ENCODE results near the gene HERPUD1. TPM values are rescaled to one million over a fixed set of nuclear protein-coding genes. Genes with fewer than 3 reads are reported as not detected.

HERPUD1 gene
- total and polyA plus RNA-seq, 2 of the 8 experiments (the other 6 are each of a cell fraction or from before 2014, with no cell fraction given), result 23.3 to 34.7 TPM

DNA sequence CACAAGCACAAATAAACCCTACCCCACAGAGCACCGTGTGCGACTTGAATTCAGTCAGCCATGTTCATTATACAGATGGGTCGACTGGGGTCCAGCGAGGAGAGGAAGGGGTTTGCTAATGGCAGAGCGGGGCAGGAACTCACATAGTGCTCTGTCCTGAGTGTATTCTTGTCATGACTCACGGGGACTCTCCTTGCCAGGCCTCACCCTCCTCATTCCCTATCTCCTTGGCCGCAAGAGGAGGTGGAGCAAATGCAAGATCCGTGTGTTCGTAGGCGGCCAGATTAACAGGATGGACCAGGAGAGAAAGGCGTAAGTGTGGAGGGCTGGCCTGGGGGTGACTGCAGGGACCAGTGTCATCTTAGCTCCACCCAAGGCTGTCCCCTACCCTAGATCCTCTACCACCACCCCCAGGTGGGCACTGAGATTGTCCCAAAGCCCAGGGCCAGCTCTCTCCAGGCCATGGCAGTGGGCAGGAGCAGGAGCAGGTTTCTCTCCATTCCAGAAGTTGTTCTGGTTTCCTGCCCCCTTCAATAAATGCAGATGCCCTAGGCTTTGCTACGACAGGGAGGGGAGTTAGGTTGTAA, 37.5 kb upstream of the HERPUD1 start:
- Histone ChIP-seq H3K9me3 (ENCODE audit: insufficient read depth in 2 of 2, low read depth in 1 of 2, low read length in 1 of 2) (no peaks in the 10 kb centered on the region), H3K4me2 (ENCODE audit: insufficient read depth in 1 of 2, low read depth in 2 of 2, low read length in 2 of 2) (no peak overlapping the region), H2AFZ (ENCODE audit: low read length) (peak overlapping the region; percentile 75; the same call in 1 of the 2 replicates), H3K23me2 (ENCODE audit: low read depth, low read length) (no peaks in the 10 kb centered on the region), H2AK5ac (ENCODE audit: low read depth, low read length) (no peak overlapping the region), H2BK20ac (ENCODE audit: low read length) (no peak overlapping the region), H2BK5ac (ENCODE audit: low read depth, low read length) (no peak overlapping the region), H3K79me1 (ENCODE audit: low read depth, low read length) (no peaks in the 10 kb centered on the region), H3K18ac (ENCODE audit: extremely low read depth, low read length) (no peak overlapping the region), H2BK15ac (ENCODE audit: low read length) (no peak overlapping the region), H4K91ac (replicated peaks; ENCODE audit: insufficient read length, low read length) (no peak overlapping the region), H4K8ac (ENCODE audit: extremely low read depth, insufficient read depth, low read length) (no peak overlapping the region), H3K23ac (ENCODE audit: insufficient read length) (no peak overlapping the region), H3K27me3 (replicated peaks in 1 of 4; ENCODE audit: control insufficient read depth in 3 of 4, extremely low read depth in 1 of 4, insufficient read depth in 3 of 4, low read length in 3 of 4) (no peaks in the 10 kb centered on the region), H3K9ac (replicated peaks in 1 of 4; ENCODE audit: extremely low read depth in 1 of 4, low read depth in 3 of 4, low read length in 3 of 4) (no peak overlapping the region), H4K5ac (ENCODE audit: insufficient read length, low read depth, low read length) (no peak overlapping the region), H3K36me3 (ENCODE audit: control insufficient read depth in 2 of 4, insufficient read depth in 4 of 4, low read length in 3 of 4) (no peaks in the 10 kb centered on the region), H3K56ac (replicated peaks; ENCODE audit: insufficient read length, low read depth, low read length) (no peak overlapping the region), H3K4me3 (ENCODE audit: extremely low read depth in 1 of 4, insufficient read depth in 2 of 4, low read depth in 3 of 4, low read length in 4 of 4) (no peak overlapping the region), H4K20me1 (replicated peaks in 1 of 2; ENCODE audit: control insufficient read depth in 1 of 2, insufficient read depth in 2 of 2, low read length in 2 of 2) (no peaks in the 10 kb centered on the region), H3K79me2 (ENCODE audit: control insufficient read depth in 1 of 2, insufficient read depth in 2 of 2, low read length in 2 of 2) (no peaks in the 10 kb centered on the region), H3K27ac (ENCODE audit: low read depth, low read length) (no peak overlapping the region), H3K14ac (ENCODE audit: insufficient read length) (no peak overlapping the region), H3K4ac (replicated peaks; ENCODE audit: insufficient read length, low read depth, low read length) (no peak overlapping the region), H2BK12ac (ENCODE audit: low read depth, low read length) (no peak overlapping the region), H2BK120ac (replicated peaks; ENCODE audit: low read depth, low read length) (no peak overlapping the region), H3K4me1 (replicated peaks in 1 of 4; ENCODE audit: control insufficient read depth in 3 of 4, insufficient read depth in 4 of 4, low read length in 3 of 4) (no peaks in the 10 kb centered on the region)
- 92% methylated on average over 12 of the region's 12 CpGs; no CpG with 5 or more reads in 1 of the 2 experiments for WGBS, 2 experiments (ENCODE audit: extremely low coverage in 1 of 2, insufficient coverage in 1 of 2, insufficient read length in 1 of 2, insufficient replicate concordance in 2 of 2, low coverage in 1 of 2, low lambda C conversion rate in 2 of 2, missing lambda C conversion rate in 1 of 2)
- no peak for TF ChIP-seq HDAC2 (IDR thresholded peaks at IDR 0.05; ENCODE audit: borderline replicate concordance in 1 of 2, low read depth in 2 of 2, low read length in 2 of 2)
- FAIRE-seq (no peak), DNase-seq (ENCODE audit: low read depth in 1 of 2, low spot score in 2 of 2) (no peak)
- POLR2A ChIA-PET (ENCODE audit: partially characterized antibody), result no interaction called here
- CTCF ChIA-PET (ENCODE audit: partially characterized antibody), result interaction anchor here (0.9 to 3.3 kb wide), 5 partner anchors 8 to 33 kb away, joined by 3 to 8 read pairs (median 5); no protein-coding TSS in a partner anchor
